Peyer's patch (tissue), 4 donors: Measurements from ENCODE around the gene CLRN2. TPM values are rescaled to one million over a fixed set of nuclear protein-coding genes. Genes with fewer than 3 reads are reported as not detected.

Experiments used
- DNase-seq, 3 donors: peaks; one replicate each; pipeline ENCODE4 v3.0.0-alpha.2; 2017 to 2019
- H3K27ac ChIP-seq, 4 donors: fragments of 200-600 bp; sonication (generic); one replicate each; pipeline ENCODE4 v1.5.1; 2016 to 2019
- H3K27me3 ChIP-seq, 2 donors: fragments of 200-600 bp; sonication (generic); one replicate each; pipeline ENCODE4 v1.5.1; 2019
- H3K36me3 ChIP-seq, 3 donors: fragments of 200-600 bp; sonication (generic); one replicate each; pipeline ENCODE4 v1.5.1; 2016 to 2019
- H3K4me1 ChIP-seq, 4 donors: fragments of 200-600 bp; sonication (generic); one replicate each; pipeline ENCODE4 v1.5.1; 2016 to 2019
- H3K4me3 ChIP-seq, 4 donors: fragments of 200-600 bp; sonication (generic); 1 replicate in 3 of 4; 2 replicates in 1 of 4; pipeline ENCODE4 v1.5.1; 2016 to 2019; ENCODE audit warnings: mild to moderate bottlenecking in 1 of 4
- H3K9me3 ChIP-seq, 4 donors: fragments of 200-600 bp; sonication (generic); one replicate each; pipeline ENCODE4 v1.5.1; 2016 to 2019; ENCODE audit warnings: mild to moderate bottlenecking in 1 of 4
- CTCF ChIP-seq, 6 experiments: fragments of 450-650 bp in 4 of 6; fragments of 200-600 bp in 2 of 6; sonication (generic) in 1 of 6; IDR thresholded peaks; one replicate each; pipeline ENCODE4 v1.5.1; 2017 to 2019; ENCODE audit warnings: antibody characterized with exemption in 6 of 6, mild to moderate bottlenecking in 3 of 6, moderate library complexity in 1 of 6
- POLR2A ChIP-seq, 2 donors: fragments of 450-650 bp; IDR thresholded peaks; one replicate each; pipeline ENCODE4 v1.5.1; 2017; ENCODE audit warnings: antibody characterized with exemption in 2 of 2, mild to moderate bottlenecking in 2 of 2, moderate library complexity in 2 of 2
- total RNA-seq, 4 donors: library from RNA; depleted of rRNA; stranded (reverse); fragments of >200 nt; gene quantifications; one replicate each; pipeline ENCODE4 v1.1.0, GENCODE V29; 2016

Gene CLRN2
- total RNA-seq, 4 donors from 2014 or later: not detected

GRCh38 chr4:17489721-17490120 lies 25.2 kb upstream of the CLRN2 start:
- H3K27me3 ChIP-seq: no peaks in the 10 kb centered on the region
- H3K9me3 ChIP-seq: no peaks in the 10 kb centered on the region
- H3K27ac ChIP-seq: no peak overlapping the region
- no peak overlapping the region for H3K4me3 ChIP-seq
- H3K36me3 ChIP-seq: peaks cover 0 to 50% (median 0%) of the 10 kb centered on the region in 3 donors
- TF ChIP-seq POLR2A (IDR thresholded peaks at IDR 0.05): no peak
- TF ChIP-seq CTCF (IDR thresholded peaks at IDR 0.05): no peak
- H3K4me1 ChIP-seq: no peaks in the 10 kb centered on the region
- DNase-seq: no peak

- Histone ChIP-seq H3K9me3 (no peaks in the 10 kb centered on the region), H3K36me3 (peaks cover 0 to 42% (median 0%) of the 10 kb centered on the region in 3 donors), H3K4me3 (no peak overlapping the region), H3K27me3 (no peaks in the 10 kb centered on the region), H3K4me1 (no peaks in the 10 kb centered on the region), H3K27ac (no peak overlapping the region)
- DNase-seq: no peak
- no peak for TF ChIP-seq CTCF (IDR thresholded peaks at IDR 0.05)
- TF ChIP-seq POLR2A (IDR thresholded peaks at IDR 0.05): no peak
Observed at GRCh38 chr4:17490575-17491059, 24.3 kb upstream of the CLRN2 start.

GRCh38 chr4:17491196-17491595 lies 23.8 kb upstream of the CLRN2 start:
- Histone ChIP-seq H3K36me3 (peaks cover 0 to 37% (median 0%) of the 10 kb centered on the region in 3 donors), H3K4me3 (no peak overlapping the region), H3K4me1 (no peaks in the 10 kb centered on the region), H3K27ac (no peak overlapping the region), H3K9me3 (no peaks in the 10 kb centered on the region), H3K27me3 (no peaks in the 10 kb centered on the region)
- TF ChIP-seq POLR2A (IDR thresholded peaks at IDR 0.05) (no peak), CTCF (IDR thresholded peaks at IDR 0.05) (no peak)
- DNase-seq: no peak

GRCh38 chr4:17492058-17492741 lies 22.8 kb upstream of the CLRN2 start:
- DNase-seq: no peak
- no peak for TF ChIP-seq POLR2A (IDR thresholded peaks at IDR 0.05)
- no peak for TF ChIP-seq CTCF (IDR thresholded peaks at IDR 0.05)
- peaks cover 0 to 28% (median 0%) of the 10 kb centered on the region in 3 donors for H3K36me3 ChIP-seq

GRCh38 chr4:17492876-17493275 lies 22.1 kb upstream of the CLRN2 start:
- Histone ChIP-seq H3K27me3 (no peaks in the 10 kb centered on the region), H3K4me3 (no peak overlapping the region), H3K4me1 (no peaks in the 10 kb centered on the region), H3K9me3 (no peaks in the 10 kb centered on the region), H3K27ac (no peak overlapping the region), H3K36me3 (peaks cover 0 to 22% (median 0%) of the 10 kb centered on the region in 3 donors)
- no peak for DNase-seq
- no peak for TF ChIP-seq CTCF (IDR thresholded peaks at IDR 0.05)
- no peak for TF ChIP-seq POLR2A (IDR thresholded peaks at IDR 0.05)

More at GRCh38 chr4:17492058-17492741, 22.8 kb upstream of the CLRN2 start:
- no peaks in the 10 kb centered on the region for H3K4me1 ChIP-seq
- H3K4me3 ChIP-seq: no peak overlapping the region
- H3K9me3 ChIP-seq: no peaks in the 10 kb centered on the region
- no peak overlapping the region for H3K27ac ChIP-seq
- H3K27me3 ChIP-seq: no peaks in the 10 kb centered on the region
